SKM-1 treated with dmso at 0.1 percent for 144 hours (cell line): ENCODE results near the gene EEF1E1.

Experiments used
- DNase-seq: peaks from one replicate; lab custom pipeline; 2025; ENCODE audit not compliant: unreplicated experiment; lab: John Stamatoyannopoulos, UW

Gene EEF1E1

GRCh38 chr6:8102122-8102958, at the start of gene EEF1E1:
TSS of gene EEF1E1 (minus strand) at chr6:8102548. CDS start at chr6:8102521, 27 bp downstream.
- DNase-seq: peak; percentile 95

GRCh38 chr6:8149350-8149749, 47.0 kb upstream of the EEF1E1 start:
- no peak for DNase-seq

- DNase-seq: no peak
These were observed 41.6 kb upstream of the EEF1E1 start for GRCh38 chr6:8143945-8144344.

GRCh38 chr6:8139451-8139850, 37.1 kb upstream of the EEF1E1 start:
- DNase-seq: no peak

GRCh38 chr6:8137529-8137939, 35.2 kb upstream of the EEF1E1 start:
- no peak for DNase-seq

GRCh38 chr6:8135276-8135675, 32.9 kb upstream of the EEF1E1 start:
- no peak for DNase-seq

- DNase-seq: no peak
These were observed 29.8 kb upstream of the EEF1E1 start for GRCh38 chr6:8132130-8132529.

- peak; percentile 22 for DNase-seq
These were observed 29.0 kb upstream of the EEF1E1 start for GRCh38 chr6:8131265-8131897.

- DNase-seq: no peak
These were observed 28.1 kb upstream of the EEF1E1 start for GRCh38 chr6:8130399-8130798.

GRCh38 chr6:8123236-8123635, 20.9 kb upstream of the EEF1E1 start:
- DNase-seq: no peak

- no peak for DNase-seq
These were observed 12.6 kb upstream of the EEF1E1 start for GRCh38 chr6:8114956-8115355.

- no peak for DNase-seq
These were observed 10.8 kb upstream of the EEF1E1 start for GRCh38 chr6:8113131-8113654.

GRCh38 chr6:8110725-8111124, 8.4 kb upstream of the EEF1E1 start:
- no peak for DNase-seq

GRCh38 chr6:8110117-8110721, 7.9 kb upstream of the EEF1E1 start:
- no peak for DNase-seq

GRCh38 chr6:8108759-8109539, 6.6 kb upstream of the EEF1E1 start:
- DNase-seq: no peak

- no peak for DNase-seq
These were observed 5.8 kb upstream of the EEF1E1 start for GRCh38 chr6:8108031-8108660.

GRCh38 chr6:8105791-8106190, 3.4 kb upstream of the EEF1E1 start:
- DNase-seq: no peak

- DNase-seq: no peak
These were observed 1.4 kb upstream of the EEF1E1 start for GRCh38 chr6:8103726-8104125.

GRCh38 chr6:8100159-8100854, 2.0 kb downstream of the EEF1E1 start:
- no peak for DNase-seq

GRCh38 chr6:8090650-8091049, 11.7 kb downstream of the EEF1E1 start:
- no peak for DNase-seq
